SIG-M5 (cell line): ENCODE measurements around the gene ITGB8.
"Not testable (repeated sequence)": the region's sequence is repeated elsewhere in the genome, so short reads cannot be mapped to it uniquely, and the experiment has no call there.

Source experiments
- DNase-seq: peaks from one replicate; lab custom pipeline; 2025; lab: John Stamatoyannopoulos, UW

ITGB8 gene

GRCh38 chr7:20330239-20330927 is at the start of gene ITGB8:
Gene ITGB8, plus strand, starts transcription at chr7:20330900. Its CDS starts 907 bp downstream, at chr7:20331807.
- DNase-seq = no peak

DNA sequence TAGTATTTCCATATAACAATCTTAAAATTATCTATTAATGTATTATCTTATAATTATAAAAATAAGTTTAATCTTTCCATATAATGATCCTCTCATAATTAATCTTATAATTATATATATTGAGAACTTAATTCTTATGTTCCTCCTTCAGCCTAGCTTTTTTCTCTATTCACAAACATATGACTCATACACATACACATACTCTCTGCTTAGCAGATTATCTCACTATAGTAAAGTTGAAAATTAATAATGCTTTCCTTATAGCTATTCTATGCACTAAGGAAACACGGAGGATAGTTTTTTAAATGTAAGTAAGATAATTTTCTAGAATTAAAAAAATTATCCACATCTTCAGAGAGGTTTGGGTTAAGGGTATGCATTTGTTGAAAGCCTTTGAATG is 47.7 kb upstream of the ITGB8 start:
- DNase-seq = no peak

GRCh38 chr7:20283385-20283784 is 47.3 kb upstream of the ITGB8 start:
- no peak for DNase-seq

GRCh38 chr7:20284003-20284770 is 46.5 kb upstream of the ITGB8 start:
- no peak for DNase-seq

DNA sequence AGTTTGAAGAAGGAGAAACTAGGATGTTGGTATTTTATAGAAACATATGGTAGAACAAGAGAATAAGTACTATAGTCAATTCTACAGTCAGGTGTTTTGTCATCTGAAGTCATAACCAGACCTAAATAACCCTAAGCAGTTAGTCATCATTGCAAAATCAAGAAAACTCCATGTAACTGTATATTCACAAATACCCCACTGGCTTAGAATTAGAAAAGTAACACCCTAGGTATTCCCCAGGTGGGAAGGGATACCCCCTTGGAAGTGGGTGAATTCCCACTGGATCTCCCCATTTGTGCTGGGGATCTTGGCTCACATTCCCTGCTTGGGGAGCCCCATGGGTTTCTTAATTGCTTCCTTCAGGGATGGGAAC is 45.9 kb upstream of the ITGB8 start:
- DNase-seq = no peak

DNA sequence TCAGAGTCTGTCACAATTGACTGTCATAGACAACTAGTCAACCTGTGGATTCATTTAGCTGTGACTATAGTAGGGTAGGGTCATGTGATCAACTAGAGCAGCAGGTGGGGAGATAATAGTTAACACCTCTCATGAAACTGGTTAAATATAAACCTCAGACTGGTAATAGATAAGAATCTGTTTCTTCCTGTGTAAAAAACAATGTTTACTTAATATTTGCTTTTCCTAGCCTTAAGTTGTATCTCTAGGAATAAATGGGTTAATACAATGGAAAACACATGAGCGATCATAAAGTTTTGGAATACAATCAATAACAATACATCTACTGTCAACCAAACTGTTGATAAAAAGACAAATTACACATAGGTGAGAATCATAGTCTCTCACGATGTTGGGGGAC is 43.4 kb upstream of the ITGB8 start:
- DNase-seq = no peak

DNA sequence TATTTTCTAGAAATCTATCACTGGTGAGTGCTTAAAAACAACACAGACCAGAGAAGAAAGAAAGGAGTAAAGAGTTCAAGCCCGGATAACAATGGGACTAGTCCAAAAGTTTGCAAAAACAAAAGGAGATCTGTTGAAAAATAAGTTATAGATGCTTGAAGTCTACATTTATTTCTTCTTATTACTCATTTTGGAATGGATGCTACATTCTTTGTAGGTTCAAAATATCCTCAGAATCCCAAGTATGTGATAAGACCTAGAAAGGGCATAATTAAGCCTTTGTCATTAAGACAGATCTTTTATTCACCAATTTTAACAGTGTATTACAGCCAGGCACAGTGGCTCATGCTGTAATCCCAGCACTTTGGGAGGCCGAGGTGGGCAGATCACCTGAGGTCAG is 42.7 kb upstream of the ITGB8 start:
- no peak for DNase-seq

DNA sequence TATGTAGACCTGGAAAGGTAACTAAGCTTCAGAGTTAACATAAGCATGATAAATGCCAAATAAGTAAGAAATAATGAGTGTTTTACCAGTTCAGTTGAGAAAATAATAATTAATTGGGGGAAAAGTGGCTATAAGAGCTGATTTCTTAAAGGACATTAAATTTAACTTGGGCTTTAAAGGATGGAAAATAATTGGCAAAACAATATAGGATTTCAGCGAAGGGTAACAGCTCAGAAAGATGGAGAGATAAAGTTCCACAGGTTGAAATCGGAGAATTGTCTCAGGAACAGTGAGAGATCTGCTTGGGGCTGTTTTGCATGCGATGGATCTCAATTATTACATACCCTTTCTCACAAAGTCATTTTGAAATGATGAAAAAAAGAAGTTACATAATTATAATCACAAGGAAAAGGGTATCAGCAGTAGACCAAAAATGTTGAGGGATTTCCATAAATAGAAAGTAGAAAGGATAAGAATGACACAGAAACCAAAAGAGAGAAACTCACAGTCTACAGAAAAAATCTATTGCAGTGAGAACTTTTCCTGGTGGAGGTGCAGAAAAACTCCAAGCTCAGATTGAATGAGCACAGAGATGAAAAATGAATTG is 40.1 kb upstream of the ITGB8 start:
- no peak for DNase-seq

- DNase-seq = no peak
These were observed 37.4 kb upstream of the ITGB8 start for GRCh38 chr7:20293336-20293735.

GRCh38 chr7:20296444-20296843 is 34.3 kb upstream of the ITGB8 start:
- no peak for DNase-seq

GRCh38 chr7:20296901-20297300 is 33.8 kb upstream of the ITGB8 start:
- DNase-seq = no peak

DNA sequence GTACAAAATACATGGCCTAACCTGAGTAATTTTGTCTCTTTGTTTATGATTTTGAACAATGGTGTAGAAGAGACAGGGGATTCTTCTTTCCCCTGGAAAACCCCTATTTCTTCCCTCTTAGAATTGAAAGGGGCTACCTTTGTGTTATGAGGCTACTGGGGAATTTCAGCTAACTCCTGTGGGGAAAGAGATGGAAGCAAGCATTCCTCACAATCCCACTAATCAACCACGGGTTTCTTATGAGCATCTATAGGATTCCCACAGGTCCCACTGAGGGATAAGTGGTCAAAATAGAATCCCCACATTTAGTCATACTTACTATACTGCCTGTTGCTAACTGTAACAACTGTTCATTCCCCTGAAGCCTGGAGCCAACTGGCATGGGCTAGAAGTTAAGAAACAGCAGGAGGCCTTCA is 32.2 kb upstream of the ITGB8 start:
- DNase-seq = no peak

DNA sequence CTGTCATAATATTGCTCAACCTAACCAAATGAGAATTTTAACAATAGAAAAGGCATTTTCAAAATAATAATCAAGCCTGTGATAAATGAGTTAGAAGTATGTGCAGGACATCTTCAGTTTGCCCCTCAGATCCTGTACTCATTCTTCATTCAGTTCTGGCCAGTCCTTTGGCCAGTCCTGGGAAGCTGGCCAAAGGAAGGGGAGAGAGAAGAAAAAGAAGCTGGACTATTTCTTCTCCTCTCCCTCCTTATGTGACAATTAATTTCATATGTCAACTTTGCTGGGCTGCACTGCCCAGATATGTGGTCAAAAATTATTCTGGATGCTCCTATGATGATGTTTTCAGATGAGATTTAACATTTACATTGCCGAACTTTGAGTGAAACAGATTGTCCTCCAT is 31.6 kb upstream of the ITGB8 start:
- DNase-seq = no peak

DNA sequence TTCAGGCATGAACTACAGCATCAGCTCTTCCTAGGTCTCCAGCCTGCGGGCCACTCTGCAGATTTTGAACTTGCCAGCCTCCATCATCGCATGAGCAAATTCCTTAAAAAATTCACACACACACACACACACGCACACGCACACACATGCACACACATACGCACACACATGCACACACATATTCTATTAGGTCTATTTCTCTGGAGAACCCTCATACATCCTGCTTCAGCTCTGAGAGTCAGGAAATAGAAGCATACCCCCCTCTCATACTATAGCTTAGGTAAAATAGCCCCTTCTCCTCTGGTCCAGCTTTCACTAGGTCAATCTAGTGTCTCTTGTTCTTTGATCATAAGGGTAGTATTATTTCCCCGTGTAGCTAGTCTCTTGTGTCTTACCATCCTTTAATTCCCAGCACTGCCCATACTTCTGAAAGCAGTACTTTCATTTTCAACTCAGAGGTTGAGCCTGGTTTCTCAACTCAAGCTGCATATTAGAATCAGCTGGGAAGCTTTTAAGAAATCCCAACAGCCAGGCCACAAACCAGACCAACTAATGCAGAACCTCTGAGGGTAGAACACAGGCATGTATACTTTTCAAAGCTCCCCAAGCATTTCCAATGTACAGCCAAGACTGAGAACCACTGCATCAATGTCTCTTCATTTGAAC is 30.9 kb upstream of the ITGB8 start:
- no peak for DNase-seq

DNA sequence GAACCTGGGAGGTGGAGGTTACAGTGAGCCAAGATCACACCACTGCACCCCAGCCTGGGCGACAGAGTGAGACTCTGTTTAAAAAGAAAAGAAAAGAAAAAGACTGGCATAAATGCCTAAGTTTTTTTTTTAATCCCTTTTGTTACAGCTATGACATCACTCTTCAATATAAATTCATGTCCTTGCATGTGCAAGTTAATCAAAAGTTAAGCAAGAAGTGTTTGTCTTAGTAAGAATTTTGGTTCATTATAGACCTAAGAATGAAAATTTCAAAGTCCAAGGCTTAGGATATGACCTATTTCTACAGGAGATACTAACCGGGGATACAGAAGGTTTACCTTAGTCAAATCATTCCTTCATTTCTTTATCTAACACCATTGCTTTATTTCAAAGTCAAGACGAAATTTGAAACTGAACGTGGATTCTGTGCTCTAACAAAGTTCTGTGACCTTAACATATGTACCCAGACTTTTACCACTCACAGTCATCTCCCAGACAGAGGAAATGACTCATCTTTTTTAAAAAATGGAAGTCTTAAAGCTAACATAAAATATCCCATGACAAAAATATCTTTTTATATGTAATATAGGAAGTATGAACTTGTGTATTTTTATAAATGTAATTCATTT is 29.3 kb upstream of the ITGB8 start:
- no peak for DNase-seq

GRCh38 chr7:20302300-20302699 is 28.4 kb upstream of the ITGB8 start:
- not testable (repeated sequence) for DNase-seq

DNA sequence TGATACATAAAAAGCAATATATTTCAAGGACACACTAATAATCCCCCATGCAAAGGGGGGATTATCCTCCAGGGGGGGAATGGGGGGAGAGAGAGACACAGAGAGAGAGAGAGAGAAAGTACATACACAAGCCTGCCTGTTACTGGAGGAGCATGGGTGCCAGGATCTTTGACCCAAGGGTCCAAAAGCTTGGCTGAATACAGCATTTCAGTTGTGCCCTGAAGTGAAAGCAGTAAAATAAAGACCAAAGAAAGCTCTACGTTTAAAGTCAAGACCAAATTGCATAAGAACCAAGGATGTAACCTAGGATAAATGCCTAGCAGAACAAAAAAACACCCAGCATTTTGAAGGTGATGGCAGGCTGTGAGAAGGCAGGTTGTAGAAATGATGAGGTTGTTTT is 27.8 kb upstream of the ITGB8 start:
- no peak for DNase-seq

GRCh38 chr7:20304366-20304765 is 26.3 kb upstream of the ITGB8 start:
- no peak for DNase-seq

DNA sequence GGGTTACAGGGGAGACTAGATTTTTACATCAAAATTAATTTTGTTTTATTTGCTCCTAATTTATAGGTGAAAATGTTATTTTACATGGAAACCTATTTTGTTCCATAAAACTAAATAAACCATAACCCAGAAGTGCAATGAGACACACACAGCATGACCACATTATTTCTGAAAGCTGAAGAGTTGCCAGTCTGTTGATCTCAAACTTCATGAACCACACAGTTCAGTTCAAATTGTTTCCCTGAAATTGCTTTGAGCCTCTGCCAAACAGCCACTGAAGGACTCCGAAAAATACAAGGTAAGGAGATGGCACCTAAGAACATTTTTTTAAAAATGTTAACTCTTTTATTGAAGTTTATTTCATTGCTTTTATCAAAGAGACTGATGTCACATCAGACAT is 25.0 kb upstream of the ITGB8 start:
- no peak for DNase-seq

DNA sequence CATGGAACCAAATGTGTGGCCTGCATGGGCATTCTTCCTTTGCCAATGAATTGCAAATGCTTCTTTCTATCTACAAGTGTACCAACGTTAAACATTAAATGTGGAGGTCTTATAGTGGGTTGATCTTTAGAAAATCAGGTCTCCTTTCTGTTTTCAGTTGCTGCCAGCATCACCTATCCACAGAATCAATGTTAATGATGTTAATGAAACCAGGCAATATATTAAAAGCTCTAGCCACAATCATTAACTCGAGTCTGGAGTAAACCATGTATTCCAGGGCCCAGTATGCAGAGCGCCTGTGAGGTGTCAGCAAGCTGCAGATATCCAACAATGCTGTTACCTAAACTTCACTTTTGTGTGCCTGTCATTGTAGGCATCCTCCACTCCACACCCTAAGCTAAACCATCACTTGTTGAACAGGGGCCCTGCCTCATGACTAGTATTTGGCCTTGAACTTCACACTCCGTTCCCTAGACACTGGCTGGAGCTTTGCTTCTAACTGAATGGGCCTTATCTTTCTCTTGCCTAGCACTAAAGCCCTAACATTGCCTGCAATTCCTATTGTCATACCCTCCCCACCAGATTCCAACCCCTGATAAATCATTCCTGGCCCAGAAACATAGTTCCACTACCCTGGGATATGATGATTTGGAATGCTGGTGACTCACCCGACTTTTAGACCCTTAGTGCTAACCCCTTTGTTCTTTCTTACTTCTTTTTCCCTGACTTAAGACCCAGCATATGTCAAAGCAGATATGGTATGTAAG is 24.3 kb upstream of the ITGB8 start:
- no peak for DNase-seq

DNA sequence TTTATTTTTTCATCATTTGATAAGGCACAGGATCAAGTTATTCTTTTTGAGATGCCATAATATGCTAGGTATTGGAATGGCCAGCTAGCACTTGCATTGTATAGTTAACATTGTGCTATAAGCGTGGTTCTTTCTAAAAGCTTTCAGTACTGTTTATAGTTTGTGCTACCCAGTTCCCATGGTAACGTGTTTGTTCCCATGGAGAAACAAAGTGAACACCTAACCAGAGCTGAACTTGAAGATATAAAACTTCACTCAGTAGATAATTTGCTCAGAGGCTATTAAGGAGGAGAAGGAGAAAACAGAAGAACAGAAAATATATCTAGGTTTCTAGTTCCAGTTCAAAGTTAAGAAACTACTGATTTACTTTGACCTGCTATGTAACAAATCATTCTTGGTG is 23.6 kb upstream of the ITGB8 start:
- no peak for DNase-seq

DNA sequence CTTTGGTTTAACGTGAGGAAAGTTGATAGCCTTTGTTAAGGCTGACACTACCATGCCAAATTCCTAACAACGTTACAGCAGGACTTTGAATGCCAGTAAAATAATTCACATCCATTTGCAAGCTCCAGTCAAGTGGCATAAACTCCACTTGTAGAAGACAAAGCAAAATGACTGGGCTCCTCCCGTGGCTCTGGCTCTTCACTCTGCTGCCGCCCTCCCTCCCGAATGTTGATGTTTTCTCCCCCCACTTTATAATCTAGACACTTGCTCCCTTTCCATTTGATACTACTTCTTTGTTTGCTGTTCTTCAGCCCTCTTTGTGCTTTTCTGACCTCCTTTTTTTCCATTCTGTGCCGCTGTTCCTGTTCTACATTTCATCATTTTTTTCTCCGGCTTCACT is 22.8 kb upstream of the ITGB8 start:
- no peak for DNase-seq
